HL-60/S4 treated with phorbol 12-myristate 13-acetate at 8.2 ng/mL for 4 days and 3 days (cell line): ENCODE data around the gene NUP98.

Experiments
- in situ Hi-C: fragments of 300-500 bp; cut with MboI; formaldehyde crosslinking; loops from 2 replicates; pipeline ENCODE4 v1.15.0; 2022; ENCODE audit warnings: low sequenced_read_pairs

NUP98 gene

DNA sequence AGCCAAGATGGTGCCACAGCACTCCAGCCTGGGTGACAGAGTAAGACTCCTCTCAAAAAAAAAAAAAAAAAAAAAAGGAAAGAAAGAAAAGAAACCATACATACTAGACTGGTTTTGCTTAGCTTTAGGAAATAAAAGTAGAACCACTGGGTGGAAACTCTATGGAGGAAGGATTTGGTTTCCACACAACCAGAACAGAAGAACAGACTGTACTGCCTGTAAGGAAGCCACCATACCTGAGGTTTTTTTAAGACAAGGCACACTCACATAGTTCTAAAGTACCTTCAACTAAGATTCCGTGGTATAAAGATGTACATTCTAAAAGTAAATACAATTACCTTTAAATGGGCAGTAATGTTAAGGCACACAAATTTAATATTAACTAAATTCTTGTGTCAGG, 58.6 kb downstream of the NUP98 start:
- in situ Hi-C loops = no loop called here

DNA sequence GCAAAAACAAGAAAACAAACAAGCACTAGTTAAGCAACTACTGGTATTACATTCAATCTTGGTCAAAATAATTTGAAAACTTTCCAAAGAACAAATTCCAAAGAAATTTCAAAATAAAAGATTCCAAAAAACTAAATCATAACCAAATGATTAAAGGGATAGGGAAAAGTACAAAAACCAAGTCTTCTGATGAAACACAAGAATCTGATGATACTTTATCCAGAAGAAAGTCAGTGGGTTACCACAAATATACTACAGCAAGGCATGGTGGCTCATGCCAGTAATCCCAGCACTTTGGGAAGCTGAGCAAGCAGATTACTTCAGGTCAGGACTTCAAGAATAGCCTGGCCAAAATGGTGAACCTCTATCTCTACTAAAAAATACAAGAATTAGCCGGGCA, 59.1 kb downstream of the NUP98 start:
- in situ Hi-C loops = no loop called here

DNA sequence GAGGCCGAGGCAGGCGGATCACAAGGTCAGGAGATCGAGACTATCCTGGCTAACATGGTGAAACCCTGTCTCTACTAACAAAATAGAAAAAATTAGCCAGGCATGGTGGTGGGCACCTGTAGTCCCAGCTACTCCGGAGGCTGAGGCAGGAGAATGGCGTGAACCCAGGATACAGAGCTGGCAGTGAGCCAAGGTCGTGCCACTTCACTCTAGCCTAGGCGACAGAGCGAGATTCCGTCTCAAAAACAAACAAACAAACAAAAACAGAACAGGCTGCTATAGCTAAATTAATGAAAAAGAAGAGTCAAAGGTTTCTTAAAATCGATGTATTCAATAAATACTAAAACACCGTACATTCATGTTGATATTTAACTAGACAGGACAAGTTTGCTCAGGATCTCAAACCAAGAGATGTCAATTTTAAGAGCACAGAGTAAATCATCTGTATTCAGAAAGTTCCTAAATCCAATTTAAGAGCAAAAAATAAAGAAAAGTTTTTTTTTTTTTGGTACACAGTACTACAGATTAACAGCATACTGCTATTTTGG, 59.9 kb downstream of the NUP98 start:
- in situ Hi-C loops = no loop called here

DNA sequence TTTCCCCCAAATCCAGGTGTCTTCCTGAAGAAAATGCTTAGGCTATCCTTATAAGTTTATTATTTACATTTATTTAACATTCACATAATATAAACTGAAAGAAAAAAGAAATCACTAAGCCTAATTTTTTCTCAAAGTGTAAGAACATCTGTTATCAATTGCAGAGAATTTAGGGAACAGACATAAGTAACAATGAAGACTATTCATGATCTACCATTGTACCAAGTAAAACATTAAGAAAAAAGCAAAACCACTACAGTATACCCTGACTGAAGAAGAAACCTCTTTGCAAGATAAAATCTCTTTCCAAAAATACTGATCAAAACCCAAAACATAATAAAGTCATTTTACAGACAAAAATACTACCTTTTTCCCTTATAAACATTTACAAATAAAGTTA, 60.5 kb downstream of the NUP98 start:
- in situ Hi-C loops = no loop called here

DNA sequence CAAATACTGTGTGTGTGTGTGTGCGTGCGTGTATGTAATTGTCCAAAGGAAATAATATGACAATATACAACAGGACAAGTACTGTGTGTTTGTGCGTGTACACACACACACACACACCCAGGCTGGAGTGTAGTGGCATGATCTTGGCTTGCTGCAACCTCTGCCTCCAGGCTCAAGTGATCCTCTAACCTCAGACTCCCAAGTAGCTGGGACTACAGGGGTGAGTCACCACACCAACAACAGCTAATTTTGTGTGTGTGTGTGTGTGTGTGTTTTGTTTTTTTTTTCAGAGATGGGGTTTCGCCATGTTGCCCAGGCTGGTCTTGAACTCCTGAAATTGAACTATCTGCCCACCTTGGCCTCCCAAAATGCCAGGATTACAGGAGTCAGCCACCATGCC, 61.5 kb downstream of the NUP98 start:
- in situ Hi-C loops = no loop called here

DNA sequence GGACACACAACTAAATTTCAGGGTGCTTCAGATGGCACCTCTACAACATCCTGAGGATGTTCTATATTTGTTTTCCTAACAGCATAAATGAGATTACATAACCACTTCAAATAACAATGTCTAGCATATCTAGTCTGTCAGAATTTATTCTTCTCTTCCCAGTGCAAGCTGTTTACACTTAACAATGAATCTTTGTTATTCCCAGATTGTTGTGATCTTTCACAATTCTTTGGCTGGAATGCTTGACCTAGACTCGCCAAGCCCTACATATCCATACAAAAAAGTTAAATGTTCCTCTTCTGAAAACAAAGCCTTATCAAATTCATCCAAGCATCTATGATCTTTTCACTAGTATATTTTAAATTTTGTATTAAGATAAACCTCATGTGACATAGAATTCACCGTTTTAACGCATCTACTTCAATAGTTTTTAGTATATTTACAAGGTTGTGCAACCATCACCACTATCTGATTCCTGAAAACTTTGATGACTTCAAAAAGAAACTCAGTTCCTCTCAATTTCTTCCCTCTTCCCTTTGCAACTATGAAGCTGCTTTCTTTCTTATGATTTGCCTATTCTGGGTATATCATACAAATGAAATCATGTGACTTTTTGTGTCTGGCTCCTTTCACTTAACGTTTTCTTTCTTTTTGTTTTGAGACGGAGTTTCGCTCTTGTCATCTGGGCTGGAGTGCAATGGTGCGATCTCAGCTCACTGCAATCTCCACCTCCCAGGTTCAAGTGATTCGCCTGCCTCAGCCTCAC, 64.5 kb downstream of the NUP98 start:
- in situ Hi-C loops = no loop called here

DNA sequence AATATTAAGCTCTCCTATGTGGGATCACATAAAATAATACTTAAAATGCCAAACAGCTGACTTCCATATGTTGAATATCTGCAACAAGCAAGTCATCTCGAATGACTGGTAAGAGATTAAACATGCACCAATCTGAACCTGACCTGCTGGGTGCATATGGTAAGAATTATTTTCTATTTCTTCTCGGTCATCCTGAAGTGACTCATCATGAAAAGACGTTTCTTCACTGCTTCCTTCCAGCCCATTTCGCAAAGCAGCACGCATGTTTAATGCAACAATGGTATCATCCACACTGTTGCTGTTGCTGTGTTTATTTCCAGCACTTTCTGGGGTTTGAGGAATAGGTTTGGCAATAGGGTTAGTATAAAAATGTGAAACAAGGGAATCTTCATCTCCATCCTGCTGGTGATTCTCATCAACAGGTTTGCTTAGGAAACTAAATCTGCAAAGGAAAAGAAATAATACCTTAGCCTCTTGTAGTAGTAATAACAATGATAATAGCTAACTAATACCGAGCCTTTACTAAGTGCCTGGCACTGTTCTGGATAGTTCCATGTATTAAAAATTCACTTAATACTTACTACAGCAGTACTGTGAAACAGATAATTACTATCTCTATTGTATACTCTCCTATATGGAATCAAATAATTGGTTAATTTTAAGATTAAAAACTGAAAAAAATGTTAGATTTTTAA, 74.2 kb downstream of the NUP98 start:
- in situ Hi-C loops = no loop called here

DNA sequence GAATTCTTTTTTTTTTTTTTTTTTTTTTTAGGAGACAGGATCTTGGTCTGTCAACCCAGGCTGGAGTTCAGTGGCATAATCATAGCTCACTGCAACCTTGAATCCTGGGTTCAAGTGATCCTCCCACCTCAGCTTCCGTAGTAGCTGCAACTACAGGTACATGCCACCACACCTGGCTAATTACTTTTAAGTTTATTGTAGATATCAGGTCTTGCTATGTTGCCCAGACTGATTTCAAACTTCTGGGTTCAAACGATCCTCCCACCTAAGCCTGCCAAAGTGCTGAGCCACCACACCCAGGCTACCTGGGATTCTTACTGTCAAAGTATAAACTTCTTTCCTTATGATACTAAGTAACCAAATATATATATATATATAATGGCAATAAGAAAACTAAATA, 75.3 kb downstream of the NUP98 start:
- in situ Hi-C loops = no loop called here

DNA sequence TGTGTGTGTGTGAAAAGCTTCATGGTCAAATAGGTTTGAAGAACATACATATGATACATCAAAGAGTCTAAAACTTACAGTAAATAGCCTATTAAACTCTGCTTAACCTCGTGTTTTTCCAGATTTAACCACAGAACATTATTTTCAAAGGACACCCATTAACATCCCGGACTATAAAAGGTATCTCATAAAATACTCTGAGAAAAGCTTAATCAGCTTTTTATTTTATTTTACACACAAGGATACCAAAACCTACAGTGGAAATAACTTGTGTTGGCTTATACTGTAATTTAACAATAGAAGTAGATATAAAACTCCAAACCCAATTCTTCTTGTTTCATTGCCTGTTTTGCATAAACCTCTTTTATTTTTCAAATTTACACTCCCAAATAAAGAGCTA, 76.4 kb downstream of the NUP98 start:
- in situ Hi-C loops = no loop called here

DNA sequence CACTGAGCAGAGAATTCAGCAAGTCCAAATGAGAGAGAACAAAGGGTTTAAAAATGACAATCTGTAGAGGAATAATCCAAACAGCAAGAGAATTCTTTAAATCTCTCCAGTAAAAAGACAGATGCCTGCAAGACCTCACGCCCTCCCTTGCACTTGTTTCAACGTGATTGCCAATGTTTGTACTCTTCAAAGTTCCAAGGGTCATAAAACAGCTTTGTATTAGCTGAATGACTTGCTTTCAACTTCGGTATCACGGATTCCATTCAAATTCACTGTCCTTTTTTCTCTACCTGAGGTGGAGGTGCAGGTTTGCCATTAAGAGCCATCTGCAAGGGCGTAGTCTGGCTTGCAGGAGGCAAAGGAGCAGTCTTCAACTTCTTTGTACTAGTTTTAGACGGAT, 85.1 kb downstream of the NUP98 start:
- in situ Hi-C loops = no loop called here

DNA sequence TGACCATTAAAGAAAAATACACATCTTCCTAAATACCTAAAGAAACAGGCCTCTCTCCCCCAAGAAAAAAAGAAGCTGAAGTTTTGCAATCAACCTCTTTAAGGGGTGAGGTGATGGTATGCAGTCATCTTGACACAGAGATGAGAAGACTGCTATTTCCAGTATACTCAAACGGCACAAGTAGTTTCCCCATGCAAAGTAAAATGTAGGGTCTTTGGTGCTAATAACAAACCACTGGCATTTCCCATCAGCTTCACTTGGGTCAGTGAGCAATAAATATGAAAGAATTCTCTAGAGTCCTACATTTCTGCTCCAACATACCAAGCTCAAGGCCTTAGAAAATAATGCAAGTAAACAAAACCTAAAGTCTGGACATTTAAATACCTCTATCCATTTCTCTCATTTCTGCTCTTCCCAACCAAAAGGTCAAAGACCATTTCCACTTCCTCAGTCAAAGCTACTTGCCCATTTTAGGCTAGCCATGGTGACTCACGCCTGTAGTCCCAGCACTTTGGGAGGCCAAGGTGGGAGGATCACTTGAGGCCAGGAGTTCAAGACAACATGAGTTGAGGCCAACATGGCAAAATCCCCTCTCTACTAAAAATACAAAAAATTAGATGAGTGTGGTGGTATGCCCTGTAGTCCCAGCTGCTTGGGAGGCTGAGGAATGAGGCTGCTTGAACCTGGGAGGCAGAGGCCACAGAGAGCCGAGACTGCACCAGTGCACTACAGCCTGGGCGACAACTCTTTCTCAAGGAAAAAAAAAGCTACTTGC, 86.7 kb downstream of the NUP98 start:
- in situ Hi-C loops = no loop called here

DNA sequence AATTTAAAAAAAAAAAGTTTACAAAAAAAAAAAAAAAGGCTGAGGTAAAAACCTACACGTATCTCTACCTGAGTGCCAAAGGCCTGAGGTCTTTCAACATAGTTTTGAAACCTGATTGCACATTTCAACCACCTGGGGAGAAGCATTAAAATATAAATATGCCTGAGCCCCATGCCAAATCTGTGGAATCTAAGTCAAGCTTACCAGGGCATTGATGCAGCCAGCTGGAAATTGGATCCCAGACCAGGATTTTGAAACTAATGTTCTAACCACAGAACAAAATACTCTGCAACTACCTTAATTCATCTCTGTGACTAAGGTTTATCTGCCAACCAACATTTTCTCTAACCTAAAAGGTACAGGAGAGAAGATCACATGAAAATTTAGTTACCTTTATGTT, 87.4 kb downstream of the NUP98 start:
- in situ Hi-C loops = no loop called here

DNA sequence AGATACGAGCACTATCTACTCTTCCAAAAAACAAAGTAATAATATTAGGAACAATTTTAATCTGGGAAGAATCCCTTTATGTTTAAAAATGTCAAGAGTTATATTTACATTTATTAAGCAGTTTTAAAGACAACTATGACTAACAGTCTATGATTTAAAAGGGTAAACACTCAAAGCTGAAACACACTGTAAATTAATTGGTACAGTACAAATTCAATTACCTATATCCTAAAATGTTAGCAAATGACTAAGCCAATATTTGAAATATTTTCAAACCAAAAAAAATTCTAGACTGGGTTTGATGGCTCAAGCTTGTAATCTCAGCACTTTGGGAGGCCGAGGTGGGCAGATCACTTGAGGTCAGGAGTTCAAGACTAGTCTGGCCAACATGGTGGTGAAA, 90.2 kb downstream of the NUP98 start:
- in situ Hi-C loops = no loop called here

DNA sequence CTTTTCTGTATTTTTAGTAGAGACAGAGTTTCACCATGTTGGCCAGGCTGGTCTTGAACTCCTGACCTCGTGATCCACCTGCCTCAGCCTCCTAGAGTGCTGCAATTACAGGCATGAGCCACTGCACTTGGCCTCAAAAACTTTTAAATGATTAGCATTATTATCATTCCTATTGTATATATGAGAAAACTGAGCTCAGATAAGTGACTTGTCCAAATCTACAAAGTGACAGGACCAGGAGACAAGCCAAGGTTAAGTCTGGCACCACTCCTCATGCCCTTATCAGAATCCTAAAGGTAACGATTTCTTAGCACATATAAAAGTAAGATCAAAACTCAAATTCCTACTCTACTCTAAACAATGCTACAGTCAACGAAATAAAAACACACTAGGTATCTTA, 94.0 kb downstream of the NUP98 start:
- in situ Hi-C loops = no loop called here

DNA sequence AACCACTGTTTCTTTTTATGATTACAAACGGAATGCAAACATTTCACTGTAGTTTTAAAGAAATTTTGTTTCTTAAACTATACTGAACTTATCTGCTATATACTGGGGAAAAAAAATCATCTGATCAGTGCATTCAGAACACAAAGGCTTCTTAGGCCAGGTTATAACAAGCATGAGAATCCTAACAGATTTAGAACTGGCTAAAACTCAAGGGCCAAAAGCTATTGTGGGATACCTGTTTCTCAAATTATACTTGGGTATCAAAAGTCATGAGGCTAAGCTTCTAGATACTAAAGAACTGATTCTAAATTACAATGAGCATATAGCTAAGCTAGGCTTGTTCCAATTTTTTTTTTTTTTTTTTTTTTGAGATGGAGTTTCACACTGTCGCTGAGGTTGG, 96.4 kb downstream of the NUP98 start:
- in situ Hi-C loops = no loop called here

DNA sequence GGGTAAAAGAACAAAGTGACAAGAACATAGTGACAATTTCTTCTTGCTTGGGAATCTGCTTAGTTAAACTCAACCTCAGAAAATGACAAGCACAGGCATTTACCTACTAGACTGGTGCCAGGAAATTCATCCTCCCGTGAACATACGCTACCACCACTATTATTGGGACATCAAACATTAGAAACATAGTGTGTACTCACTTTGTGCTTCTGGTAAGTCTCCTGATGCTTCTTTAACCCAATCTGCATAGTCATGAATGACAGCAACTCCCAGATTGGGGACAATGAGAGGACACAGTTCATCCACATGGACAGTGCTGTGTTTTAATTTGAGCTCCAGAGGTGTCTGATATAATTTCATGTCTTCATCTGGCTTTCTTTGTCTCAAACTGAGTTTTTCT, 96.9 kb downstream of the NUP98 start:
- in situ Hi-C loops = no loop called here

DNA sequence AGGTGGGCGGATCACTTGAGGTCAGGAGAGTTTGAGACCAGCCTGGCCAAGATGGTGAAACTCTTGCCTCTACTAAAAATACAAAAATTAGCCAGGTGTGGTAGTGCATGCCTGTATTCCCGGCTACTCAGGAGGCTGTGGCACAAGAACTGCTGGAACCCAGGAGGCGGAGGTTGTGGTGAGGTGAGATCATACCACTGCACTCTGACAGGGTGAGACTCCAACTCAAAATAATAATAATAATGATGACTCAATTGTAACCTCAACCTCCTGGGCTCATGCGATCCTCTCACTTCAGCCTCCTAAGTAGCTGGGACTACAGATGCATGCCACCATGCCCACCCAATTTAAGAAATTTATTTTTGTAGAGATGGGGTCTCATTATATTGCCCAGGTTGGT, 110.6 kb downstream of the NUP98 start:
- in situ Hi-C loops = no loop called here

DNA sequence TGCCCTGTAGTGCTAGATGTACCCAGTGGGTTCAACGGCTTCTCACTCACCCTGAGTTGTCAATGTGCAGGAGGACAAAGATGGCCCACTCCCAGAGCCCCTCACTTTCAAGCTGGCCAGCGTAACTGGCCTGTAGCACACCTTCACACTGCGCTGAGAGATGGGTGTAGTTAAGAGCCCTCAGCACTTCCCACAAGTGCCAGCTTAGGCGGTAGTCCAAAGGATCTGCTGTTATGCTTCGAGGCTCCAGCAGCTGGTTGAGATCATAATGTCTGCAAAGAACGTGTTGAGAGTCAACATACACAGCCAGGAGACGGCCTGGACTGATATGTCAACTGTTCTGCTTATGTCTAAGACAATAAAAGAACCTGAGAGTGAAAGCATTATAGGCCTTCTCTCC, 111.4 kb downstream of the NUP98 start:
- in situ Hi-C loops = no loop called here

DNA sequence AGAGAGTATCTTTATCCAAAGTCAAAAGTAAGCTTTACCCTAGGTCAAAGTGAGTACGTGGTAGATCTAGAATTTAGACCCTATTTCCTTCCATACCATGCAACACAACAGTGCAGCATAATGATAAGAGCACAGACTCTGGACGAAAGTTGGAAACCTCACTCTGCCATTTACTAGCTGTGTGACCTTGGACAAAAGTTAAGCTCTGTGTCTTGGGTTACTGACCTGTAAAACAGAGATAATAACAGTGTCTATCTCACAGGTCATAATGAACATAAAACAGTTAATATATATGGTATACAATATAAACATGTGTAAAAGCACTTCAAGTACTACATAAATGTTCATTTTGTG, 112.6 kb downstream of the NUP98 start:
- in situ Hi-C loops = no loop called here

DNA sequence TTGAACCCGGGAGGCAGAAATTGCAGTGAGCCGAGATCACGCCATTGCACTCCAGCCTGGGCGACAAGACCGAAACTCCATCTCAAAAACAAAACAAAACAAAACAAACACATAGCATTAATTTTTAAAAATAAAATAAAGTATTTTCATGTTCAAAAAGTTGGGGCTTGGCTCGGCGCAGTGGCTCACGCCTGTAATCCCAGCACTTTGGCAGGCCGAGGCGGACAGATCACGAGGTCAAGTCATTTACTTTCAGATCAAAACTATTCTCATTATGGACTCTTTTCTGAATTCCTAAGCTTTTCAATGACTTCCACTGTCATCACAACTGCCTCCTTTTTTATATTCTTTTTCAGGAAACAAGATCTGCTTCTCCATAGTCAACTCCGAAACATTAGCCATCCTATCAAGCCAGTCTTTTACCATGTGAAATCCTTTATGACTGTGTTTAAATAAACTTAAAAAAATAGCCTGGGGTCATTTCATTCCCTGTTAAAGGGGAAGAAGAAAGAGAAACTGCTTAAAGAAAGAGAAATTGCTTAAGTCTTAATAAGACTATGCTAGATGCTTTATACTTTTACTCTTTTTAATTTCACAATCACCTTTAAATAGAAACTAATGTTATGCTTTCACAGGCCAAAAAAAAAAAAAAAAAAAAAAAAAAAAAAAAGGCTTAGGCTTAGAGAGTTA, 113.1 kb downstream of the NUP98 start:
- in situ Hi-C loops = no loop called here

DNA sequence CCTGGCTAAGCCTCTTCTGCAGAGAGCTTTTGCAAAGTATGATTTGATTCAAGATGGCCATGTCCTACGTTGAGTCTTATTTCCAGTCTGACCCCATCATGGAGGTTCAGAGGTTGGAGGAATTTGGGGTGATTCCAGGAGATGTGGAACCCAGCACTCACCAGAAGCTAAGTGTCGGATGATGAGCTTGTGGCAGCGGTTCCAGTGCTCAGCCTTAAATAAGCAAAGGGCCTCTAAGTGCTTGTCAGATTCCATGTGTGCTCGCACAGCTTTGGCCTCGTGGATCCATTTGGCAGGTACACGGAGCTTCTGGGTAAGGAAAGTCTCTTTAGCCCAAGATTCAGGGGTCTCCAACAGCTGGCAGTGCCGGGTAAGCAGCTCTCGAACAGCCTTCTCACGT, 114.3 kb downstream of the NUP98 start:
- in situ Hi-C loops = no loop called here
